Trophoblast cell (in vitro differentiated cells and primary cell): ENCODE measurements around the gene FLT4.

ENCODE experiments used
- DNase-seq, 2 donors: peaks; one replicate each; pipeline ENCODE4 v3.0.0-alpha.2; 2016
- H2AFZ ChIP-seq: 2 replicates; pipeline ENCODE4 v1.6.1; 2013; ENCODE audit warnings: low read length, moderate library complexity, mild to moderate bottlenecking; ENCODE audit not compliant: insufficient read depth, poor library complexity
- H2AK5ac ChIP-seq: 2 replicates; pipeline ENCODE4 v1.6.1; 2013; ENCODE audit warnings: mild to moderate bottlenecking, low read length
- H2BK120ac ChIP-seq: 2 replicates; pipeline ENCODE4 v1.6.1; 2013; ENCODE audit warnings: low read length, mild to moderate bottlenecking, moderate library complexity; ENCODE audit not compliant: insufficient read depth, poor library complexity
- H2BK12ac ChIP-seq: 2 replicates; pipeline ENCODE4 v1.6.1; 2013; ENCODE audit warnings: mild to moderate bottlenecking, low read length, moderate library complexity
- H2BK5ac ChIP-seq: 2 replicates; pipeline ENCODE4 v1.6.1; 2013; ENCODE audit warnings: low read length, low read depth, moderate library complexity, mild to moderate bottlenecking; ENCODE audit not compliant: poor library complexity
- H3K14ac ChIP-seq: 2 replicates; pipeline ENCODE4 v1.6.1; 2013; ENCODE audit warnings: mild to moderate bottlenecking, low read length
- H3K18ac ChIP-seq: 2 replicates; pipeline ENCODE4 v1.6.1; 2013; ENCODE audit warnings: mild to moderate bottlenecking, low read length
- H3K23ac ChIP-seq: 2 replicates; pipeline ENCODE4 v1.6.1; 2013; ENCODE audit warnings: low read length
- H3K27ac ChIP-seq: 2 replicates; pipeline ENCODE4 v1.5.1; 2013; ENCODE audit warnings: low read depth, mild to moderate bottlenecking, inconsistent platforms, low read length, moderate library complexity
- H3K27me3 ChIP-seq: 2 replicates; pipeline ENCODE4 v1.6.1; 2013; ENCODE audit warnings: inconsistent platforms, mild to moderate bottlenecking, low read length, moderate library complexity; ENCODE audit not compliant: insufficient read depth
- H3K36me3 ChIP-seq, 2 experiments: 1 replicate in 1 of 2; 2 replicates in 1 of 2; pipeline ENCODE4 v1.6.1; 2013; ENCODE audit warnings: low read length in 2 of 2, mild to moderate bottlenecking in 2 of 2, moderate library complexity in 1 of 2; ENCODE audit not compliant: insufficient read depth in 2 of 2, control insufficient read depth in 1 of 2
- H3K4ac ChIP-seq: 2 replicates; pipeline ENCODE4 v1.6.1; 2013; ENCODE audit warnings: low read depth, mild to moderate bottlenecking, low read length, moderate library complexity
- H3K4me1 ChIP-seq, 2 experiments: 1 replicate in 1 of 2; 2 replicates in 1 of 2; pipeline ENCODE4 v1.6.1; 2013; ENCODE audit warnings: low read length in 2 of 2, mild to moderate bottlenecking in 2 of 2, moderate library complexity in 1 of 2; ENCODE audit not compliant: insufficient read depth in 2 of 2, control insufficient read depth in 1 of 2
- H3K4me2 ChIP-seq: 2 replicates; pipeline ENCODE4 v1.6.1; 2013; ENCODE audit warnings: inconsistent platforms, mild to moderate bottlenecking, low read length, moderate library complexity
- H3K4me3 ChIP-seq: 2 replicates; pipeline ENCODE4 v1.5.1; 2013; ENCODE audit warnings: mild to moderate bottlenecking, low read depth, low read length, inconsistent platforms
- H3K79me1 ChIP-seq: one replicate; pipeline ENCODE4 v1.6.1; 2013; ENCODE audit warnings: low read length
- H3K79me2 ChIP-seq: 2 replicates; pipeline ENCODE4 v1.6.1; 2013; ENCODE audit warnings: low read length, mild to moderate bottlenecking; ENCODE audit not compliant: control insufficient read depth, insufficient read depth, poor library complexity
- H3K9ac ChIP-seq: 2 replicates; pipeline ENCODE4 v1.6.1; 2013; ENCODE audit warnings: mild to moderate bottlenecking, low read length
- H3K9me3 ChIP-seq: 2 replicates; pipeline ENCODE4 v1.6.1; 2013; ENCODE audit warnings: low read depth, mild to moderate bottlenecking, control low read depth, inconsistent platforms, low read length; ENCODE audit not compliant: insufficient read depth
- H4K12ac ChIP-seq: 2 replicates; pipeline ENCODE4 v1.6.1; 2013; ENCODE audit warnings: low read depth, mild to moderate bottlenecking, low read length, moderate library complexity
- H4K8ac ChIP-seq: 2 replicates; pipeline ENCODE4 v1.6.1; 2013; ENCODE audit warnings: low read depth, mild to moderate bottlenecking, low read length, moderate library complexity
- H4K91ac ChIP-seq: one replicate; pipeline ENCODE4 v1.6.1; 2013; ENCODE audit warnings: low read depth, mild to moderate bottlenecking, low read length, moderate library complexity
- WGBS: extraction: QIAGEN DNeasy Blood & Tissue Kit; methylation state at CpG from one replicate; pipeline ENCODE4 v1.1.7; 2013; ENCODE audit warnings: missing lambda C conversion rate; ENCODE audit not compliant: insufficient read length, insufficient coverage; ENCODE audit errors: extremely low coverage; 5-methylcytosine and 5-hydroxymethylcytosine counted together

Gene FLT4

DNA sequence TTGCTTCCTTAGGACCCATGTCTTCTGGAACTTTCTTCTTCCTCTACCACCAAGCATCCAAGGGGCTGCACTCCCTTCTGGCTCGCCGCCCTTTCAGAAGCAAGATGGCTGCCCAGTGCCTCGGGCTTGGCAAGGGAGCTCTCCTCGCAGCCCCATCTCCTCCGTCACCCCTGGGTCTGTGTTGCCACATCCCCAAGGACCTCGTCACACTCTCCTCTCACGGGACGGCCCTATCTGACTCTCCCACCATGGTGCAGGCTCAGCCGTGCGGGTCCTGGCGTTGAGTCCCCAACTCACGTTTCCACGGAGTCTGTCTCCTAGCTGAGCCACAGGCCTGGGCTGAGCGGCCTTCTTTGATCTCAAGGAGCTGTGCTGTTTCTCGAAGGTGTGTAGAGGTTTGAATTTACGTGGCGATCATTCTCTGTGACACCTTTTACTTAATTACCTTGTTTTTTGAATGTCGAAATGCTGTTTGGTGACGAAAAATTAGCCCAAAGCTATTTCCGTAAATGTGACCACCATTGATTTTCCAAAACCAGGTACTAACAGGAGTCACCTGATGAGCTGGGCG, 43.1 kb downstream of the FLT4 start:
- no peak overlapping the region for H3K4ac ChIP-seq
- no peak overlapping the region for H3K4me3 ChIP-seq
- H2AK5ac ChIP-seq: no peak overlapping the region
- no peaks in the 10 kb centered on the region for H3K79me1 ChIP-seq
- no peaks in the 10 kb centered on the region for H3K36me3 ChIP-seq
- H3K18ac ChIP-seq: no peak overlapping the region
- no peaks in the 10 kb centered on the region for H3K4me1 ChIP-seq
- no peak overlapping the region for H2BK12ac ChIP-seq
- H2BK120ac ChIP-seq: no peak overlapping the region
- no CpG with 5 or more reads among the region's 21 CpGs for WGBS
- no peaks in the 10 kb centered on the region for H3K27me3 ChIP-seq
- H4K12ac ChIP-seq: no peak overlapping the region
- no peak overlapping the region for H3K4me2 ChIP-seq
- no peak overlapping the region for H4K8ac ChIP-seq
- H3K79me2 ChIP-seq: no peaks in the 10 kb centered on the region
- no peak overlapping the region for H4K91ac ChIP-seq
- H2AFZ ChIP-seq: no peak overlapping the region
- no peak overlapping the region for H3K27ac ChIP-seq
- peak; percentile 65 to 86 for DNase-seq
- H3K23ac ChIP-seq: no peak overlapping the region
- H2BK5ac ChIP-seq: no peak overlapping the region
- H3K9ac ChIP-seq: no peak overlapping the region
- no peaks in the 10 kb centered on the region for H3K9me3 ChIP-seq
- no peak overlapping the region for H3K14ac ChIP-seq

DNA sequence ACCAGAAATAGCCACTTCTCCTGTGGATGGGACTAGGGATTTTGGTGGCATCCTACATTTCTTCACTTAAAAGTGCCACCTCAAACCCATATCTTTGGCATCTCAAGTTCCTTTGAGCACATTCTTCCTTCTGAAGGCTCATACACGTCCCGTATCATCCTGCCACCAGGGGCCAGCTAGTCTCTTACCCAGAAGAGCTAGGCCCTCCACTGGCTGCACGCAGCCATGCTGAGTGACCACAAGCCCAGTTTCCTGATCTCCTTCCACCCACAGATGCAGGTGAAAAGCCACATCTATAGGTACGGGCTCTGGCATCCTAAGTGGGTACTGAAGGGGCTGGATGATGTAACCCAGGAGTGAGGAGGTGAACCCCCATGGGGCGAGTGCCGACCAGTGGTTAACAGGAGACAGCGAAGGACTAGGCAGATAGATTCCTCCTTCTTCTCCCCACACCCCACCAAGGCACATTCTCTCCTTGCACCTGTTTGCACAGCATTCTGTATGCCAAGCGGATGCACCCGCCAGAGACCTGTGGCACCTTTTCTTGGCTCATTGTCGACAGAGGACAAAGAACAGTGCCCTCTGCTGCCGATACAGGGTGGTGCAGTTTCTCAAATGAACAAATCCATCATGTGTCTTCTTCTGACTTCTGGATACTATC, 43.7 kb downstream of the FLT4 start:
- Histone ChIP-seq H2BK5ac (no peak overlapping the region), H3K27me3 (no peaks in the 10 kb centered on the region), H4K12ac (no peak overlapping the region), H2BK120ac (no peak overlapping the region), H3K79me1 (no peaks in the 10 kb centered on the region), H3K14ac (no peak overlapping the region), H3K18ac (no peak overlapping the region), H3K79me2 (no peaks in the 10 kb centered on the region), H3K4me3 (no peak overlapping the region), H3K36me3 (no peaks in the 10 kb centered on the region), H3K9ac (no peak overlapping the region), H3K4me2 (no peak overlapping the region), H4K91ac (no peak overlapping the region), H3K27ac (no peak overlapping the region), H2BK12ac (no peak overlapping the region), H3K4me1 (no peaks in the 10 kb centered on the region), H3K9me3 (no peaks in the 10 kb centered on the region), H4K8ac (no peak overlapping the region), H3K23ac (no peak overlapping the region), H3K4ac (no peak overlapping the region), H2AK5ac (no peak overlapping the region), H2AFZ (no peak overlapping the region)
- peak; percentile 66 to 89 for DNase-seq
- no CpG with 5 or more reads among the region's 11 CpGs for WGBS

- Histone ChIP-seq H4K12ac (no peak overlapping the region), H3K36me3 (no peaks in the 10 kb centered on the region), H2AFZ (no peak overlapping the region), H2BK5ac (no peak overlapping the region), H3K4me2 (no peak overlapping the region), H3K23ac (no peak overlapping the region), H3K4me1 (no peaks in the 10 kb centered on the region), H3K27me3 (no peaks in the 10 kb centered on the region), H3K4me3 (no peak overlapping the region), H2AK5ac (no peak overlapping the region), H4K91ac (no peak overlapping the region), H4K8ac (no peak overlapping the region), H3K79me1 (no peaks in the 10 kb centered on the region), H3K9me3 (peaks cover 2% of the 10 kb centered on the region), H3K79me2 (no peaks in the 10 kb centered on the region), H3K4ac (no peak overlapping the region), H3K9ac (no peak overlapping the region), H2BK120ac (no peak overlapping the region), H3K14ac (no peak overlapping the region), H3K27ac (no peak overlapping the region), H2BK12ac (no peak overlapping the region), H3K18ac (no peak overlapping the region)
- no peak for DNase-seq
- WGBS: no CpG with 5 or more reads among the region's 13 CpGs
These were observed 45.1 kb downstream of the FLT4 start for GRCh38 chr5:180604271-180604670.

- Histone ChIP-seq H3K36me3 (no peaks in the 10 kb centered on the region), H3K4me1 (no peaks in the 10 kb centered on the region)
- WGBS: no CpG with 5 or more reads among the region's 19 CpGs
These were observed 46.3 kb downstream of the FLT4 start for GRCh38 chr5:180603076-180603594.

More at GRCh38 chr5:180603076-180603594, 46.3 kb downstream of the FLT4 start:
- no peak overlapping the region for H2AK5ac ChIP-seq
- H4K91ac ChIP-seq: no peak overlapping the region
- H3K23ac ChIP-seq: no peak overlapping the region
- no peaks in the 10 kb centered on the region for H3K79me2 ChIP-seq
- no peak overlapping the region for H3K4ac ChIP-seq
- no peak overlapping the region for H2AFZ ChIP-seq
- H3K27ac ChIP-seq: no peak overlapping the region
- no peak overlapping the region for H3K4me3 ChIP-seq
- H3K4me2 ChIP-seq: no peak overlapping the region
- H4K12ac ChIP-seq: no peak overlapping the region
- H3K14ac ChIP-seq: no peak overlapping the region
- no peak for DNase-seq
- H2BK5ac ChIP-seq: no peak overlapping the region
- no peak overlapping the region for H3K9ac ChIP-seq
- no peak overlapping the region for H4K8ac ChIP-seq
- no peak overlapping the region for H2BK12ac ChIP-seq
- H3K9me3 ChIP-seq: peaks cover 2% of the 10 kb centered on the region
- no peak overlapping the region for H2BK120ac ChIP-seq
- no peak overlapping the region for H3K18ac ChIP-seq
- H3K27me3 ChIP-seq: no peaks in the 10 kb centered on the region
- H3K79me1 ChIP-seq: no peaks in the 10 kb centered on the region
